ENCODE data around the gene SCAPER. TPM values are rescaled to one million over a fixed set of nuclear protein-coding genes. Genes with fewer than 3 reads are reported as not detected.

The SCAPER gene
- total RNA-seq, 1 experiment from 2014 or later = 7.4 TPM

GRCh38 chr15:76386926-76387325, 518.2 kb downstream of the SCAPER start:
- no CpG with 5 or more reads among the region's 2 CpGs for WGBS (ENCODE audit: extremely low coverage, insufficient read length, low lambda C conversion rate)
- Histone ChIP-seq H3T11ph (ENCODE audit: low read length) (no peak overlapping the region), H3K27ac (ENCODE audit: insufficient read length, low read depth, low read length) (no peak overlapping the region), H2AK5ac (ENCODE audit: insufficient read length, low read length) (no peak overlapping the region), H3K9me3 (ENCODE audit: control insufficient read depth, low read depth, low read length) (no peaks in the 10 kb centered on the region), H3K56ac (ENCODE audit: insufficient read length, low read depth, low read length) (no peak overlapping the region), H2BK120ac (ENCODE audit: low read depth, low read length, poor library complexity, severe bottlenecking) (no peak overlapping the region), H2BK5ac (ENCODE audit: insufficient read length, low read length) (no peak overlapping the region), H3K14ac (ENCODE audit: insufficient read depth, low read length) (no peak overlapping the region), H3K18ac (ENCODE audit: insufficient read length, low read depth, low read length) (no peak overlapping the region), H2AFZ (ENCODE audit: low read length) (no peak overlapping the region), H3K79me1 (ENCODE audit: insufficient read depth, low read depth, low read length, poor library complexity, severe bottlenecking) (no peaks in the 10 kb centered on the region), H3K4ac (ENCODE audit: low read depth, low read length) (no peak overlapping the region), H2BK20ac (ENCODE audit: low read depth, low read length, poor library complexity, severe bottlenecking) (no peak overlapping the region), H3K9ac (ENCODE audit: extremely low read depth, insufficient read length, low read length) (no peak overlapping the region), H4K8ac (replicated peaks; ENCODE audit: insufficient read length, low read depth, low read length) (no peak overlapping the region), H3K23me2 (ENCODE audit: insufficient read length, low read depth, low read length, poor library complexity, severe bottlenecking) (no peaks in the 10 kb centered on the region), H3K4me2 (ENCODE audit: insufficient read depth, insufficient read length, low read length) (no peak overlapping the region), H3K23ac (ENCODE audit: insufficient read length, low read depth, low read length) (no peak overlapping the region), H3K27me3 (ENCODE audit: insufficient read depth, low read length) (no peaks in the 10 kb centered on the region), H4K5ac (ENCODE audit: insufficient read length, low read depth, low read length) (no peak overlapping the region), H2BK12ac (ENCODE audit: insufficient read length, low read depth, low read length) (no peak overlapping the region), H4K20me1 (ENCODE audit: control insufficient read depth, insufficient read depth, insufficient read length) (no peaks in the 10 kb centered on the region), H2BK15ac (ENCODE audit: low read depth, low read length) (no peak overlapping the region), H3K79me2 (ENCODE audit: insufficient read depth, low read length) (no peaks in the 10 kb centered on the region), H3K4me1 (ENCODE audit: insufficient read depth, low read length) (no peaks in the 10 kb centered on the region), H4K91ac (ENCODE audit: insufficient read length, low read depth, low read length) (no peak overlapping the region)
- Mint-ChIP-seq H3K27me3 (ENCODE audit: low read depth) (no peaks in the 10 kb centered on the region; the same call in 1 of the 2 replicates), H3K27ac (no peak overlapping the region), H3K36me3 (ENCODE audit: insufficient read depth in 1 of 3, low read depth in 3 of 3) (0 out of 7 replicates have a peak, but pooled peaks cover 0 to 4% (median 0%) of the 10 kb centered on the region in 3 experiments), H3K4me1 (no peaks in the 10 kb centered on the region), H3K4me3 (no peak overlapping the region), H3K9me3 (peaks cover 0 to 3% of the 10 kb centered on the region in 2 experiments; a peak in 1 of 5 replicates)
- DNase-seq = no peak
- TF ChIP-seq, protein P1, sequence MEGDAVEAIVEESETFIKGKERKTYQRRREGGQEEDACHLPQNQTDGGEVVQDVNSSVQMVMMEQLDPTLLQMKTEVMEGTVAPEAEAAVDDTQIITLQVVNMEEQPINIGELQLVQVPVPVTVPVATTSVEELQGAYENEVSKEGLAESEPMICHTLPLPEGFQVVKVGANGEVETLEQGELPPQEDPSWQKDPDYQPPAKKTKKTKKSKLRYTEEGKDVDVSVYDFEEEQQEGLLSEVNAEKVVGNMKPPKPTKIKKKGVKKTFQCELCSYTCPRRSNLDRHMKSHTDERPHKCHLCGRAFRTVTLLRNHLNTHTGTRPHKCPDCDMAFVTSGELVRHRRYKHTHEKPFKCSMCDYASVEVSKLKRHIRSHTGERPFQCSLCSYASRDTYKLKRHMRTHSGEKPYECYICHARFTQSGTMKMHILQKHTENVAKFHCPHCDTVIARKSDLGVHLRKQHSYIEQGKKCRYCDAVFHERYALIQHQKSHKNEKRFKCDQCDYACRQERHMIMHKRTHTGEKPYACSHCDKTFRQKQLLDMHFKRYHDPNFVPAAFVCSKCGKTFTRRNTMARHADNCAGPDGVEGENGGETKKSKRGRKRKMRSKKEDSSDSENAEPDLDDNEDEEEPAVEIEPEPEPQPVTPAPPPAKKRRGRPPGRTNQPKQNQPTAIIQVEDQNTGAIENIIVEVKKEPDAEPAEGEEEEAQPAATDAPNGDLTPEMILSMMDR (conservative IDR thresholded peaks at IDR 0.05) = no peak

All from H9 (cell line).